Naive thymus-derived CD8-positive, alpha-beta T cell (primary cell): Measurements from ENCODE around the gene CES3. TPM values are rescaled to one million over a fixed set of nuclear protein-coding genes. Genes with fewer than 3 reads are reported as not detected.

ENCODE experiments used
- ATAC-seq, 2 donors: fragments of 150-1000 bp; cut with Tn5 transposase in 1 of 2; sonication (Bioruptor Pico), chemical (Tn5 transposase) in 1 of 2; 1 replicate in 1 of 2; 2 replicates in 1 of 2; pipeline ENCODE4 v1.10.0; 2021; ENCODE audit warnings: mild to moderate bottlenecking in 2 of 2, moderate library complexity in 2 of 2
- POLR2A ChIA-PET: fragments of 350-600 bp; sonication (Branson Sonifier 250); formaldehyde crosslinking; loops from one replicate; lab custom pipeline; 2021; ENCODE audit warnings: antibody characterized with exemption; lab: Charles Lee
- DNase-seq, 10 donors: peaks; one replicate each; pipeline versions ENCODE4 v3.0.0 to v3.0.0-alpha.2; 2020 to 2022
- H3K27ac Mint-ChIP-seq, 10 donors: one replicate each; pipeline ENCODE4 v1.8.0; 2020 to 2022; ENCODE audit warnings: mild to moderate bottlenecking in 10 of 10, mixed read lengths in 10 of 10, moderate library complexity in 4 of 10, inconsistent platforms in 1 of 10
- H3K27me3 Mint-ChIP-seq, 5 donors: one replicate each; pipeline ENCODE4 v1.8.0; 2021 to 2022; ENCODE audit warnings: mixed read lengths in 5 of 5
- H3K36me3 Mint-ChIP-seq, 3 donors: one replicate each; pipeline ENCODE4 v1.8.0; 2020 to 2022; ENCODE audit warnings: mixed read lengths in 3 of 3, mild to moderate bottlenecking in 2 of 3, inconsistent platforms in 1 of 3
- H3K4me1 Mint-ChIP-seq, 4 donors: one replicate each; pipeline ENCODE4 v1.8.0; 2021 to 2022; ENCODE audit warnings: mixed read lengths in 4 of 4
- H3K4me3 Mint-ChIP-seq, 10 donors: one replicate each; pipeline ENCODE4 v1.8.0; 2020 to 2022; ENCODE audit warnings: mild to moderate bottlenecking in 10 of 10, mixed read lengths in 10 of 10, moderate library complexity in 6 of 10, inconsistent platforms in 1 of 10
- H3K9me3 Mint-ChIP-seq, 9 donors: one replicate each; pipeline ENCODE4 v1.8.0; 2020 to 2022; ENCODE audit warnings: mixed read lengths in 9 of 9, mild to moderate bottlenecking in 3 of 9, inconsistent platforms in 1 of 9, moderate library complexity in 1 of 9
- polyA plus RNA-seq, 3 donors: library from polyadenylated mRNA; unstranded; fragments of 300-500 nt; fragmentation: Illumina TruSeq; gene quantifications; one replicate each; pipeline ENCODE4 v1.2.3, GENCODE V29; 2021
- total RNA-seq, 8 experiments: library from RNA in 2 of 8; stranded (reverse) in 2 of 8; gene quantifications; one replicate each; pipeline ENCODE4 v1.2.3 and lab custom pipeline; 2021 to 2026

CES3 gene
- total and polyA plus RNA-seq, 5 experiments from 2014 or later = 0.10 to 0.16 TPM; not detected in 3

GRCh38 chr16:66920299-66920590 lies 40.8 kb upstream of the CES3 start:
- POLR2A ChIA-PET = no interaction called here
- no peak for DNase-seq
- no peaks in the 10 kb centered on the region for H3K9me3 Mint-ChIP-seq
- H3K4me3 Mint-ChIP-seq = no peak overlapping the region
- no peak for ATAC-seq
- peaks cover 0 to 3% (median 0%) of the 10 kb centered on the region in 3 donors for H3K36me3 Mint-ChIP-seq
- peaks cover 13 to 36% (median 19%) of the 10 kb centered on the region in 5 donors for H3K27me3 Mint-ChIP-seq
- H3K4me1 Mint-ChIP-seq = peaks cover under 1 to 7% (median 1%) of the 10 kb centered on the region in 4 donors
- H3K27ac Mint-ChIP-seq = no peak overlapping the region

GRCh38 chr16:66920924-66921680 lies 40.0 kb upstream of the CES3 start:
- Mint-ChIP-seq H3K4me1 (peaks cover 2 to 15% (median 5%) of the 10 kb centered on the region in 4 donors), H3K4me3 (no peak overlapping the region), H3K27ac (no peak overlapping the region), H3K9me3 (no peaks in the 10 kb centered on the region), H3K27me3 (peaks cover 13 to 45% (median 22%) of the 10 kb centered on the region in 5 donors), H3K36me3 (peaks cover 0 to 3% (median 0%) of the 10 kb centered on the region in 3 donors)
- no peak for ATAC-seq
- DNase-seq = no peak
- POLR2A ChIA-PET = interaction anchor here (0.6 kb wide), 1 partner anchor 176 kb away, joined by 6 read pairs; no protein-coding TSS in a partner anchor

GRCh38 chr16:66921729-66922450 lies 39.2 kb upstream of the CES3 start:
- H3K9me3 Mint-ChIP-seq = no peaks in the 10 kb centered on the region
- ATAC-seq (no peak), DNase-seq (no peak)
- H3K27me3 Mint-ChIP-seq = peaks cover 13 to 47% (median 22%) of the 10 kb centered on the region in 5 donors
- H3K27ac Mint-ChIP-seq = no peak overlapping the region
- peaks cover 2 to 15% (median 5%) of the 10 kb centered on the region in 4 donors for H3K4me1 Mint-ChIP-seq
- POLR2A ChIA-PET = interaction anchor here (0.6 kb wide), 1 partner anchor 175 kb away, joined by 6 read pairs; no protein-coding TSS in a partner anchor
- H3K4me3 Mint-ChIP-seq = no peak overlapping the region
- peaks cover 0 to 3% (median 0%) of the 10 kb centered on the region in 3 donors for H3K36me3 Mint-ChIP-seq

GRCh38 chr16:66923247-66923731 lies 37.8 kb upstream of the CES3 start:
- H3K4me3 Mint-ChIP-seq = no peak overlapping the region
- H3K27me3 Mint-ChIP-seq = peaks cover 11 to 47% (median 22%) of the 10 kb centered on the region in 5 donors

GRCh38 chr16:66923866-66924265 lies 37.2 kb upstream of the CES3 start:
- H3K4me1 Mint-ChIP-seq = peaks cover 2 to 15% (median 6%) of the 10 kb centered on the region in 4 donors
- no peak overlapping the region for H3K27ac Mint-ChIP-seq
- no peaks in the 10 kb centered on the region for H3K9me3 Mint-ChIP-seq
- DNase-seq = no peak
- H3K36me3 Mint-ChIP-seq = peaks cover 0 to 3% (median 0%) of the 10 kb centered on the region in 3 donors
- POLR2A ChIA-PET = interaction anchor here (0.7 kb wide), 1 partner anchor 10 kb away, joined by 3 read pairs; no protein-coding TSS in a partner anchor
- peak overlapping the region in 1 of 10 donors; percentile 38 for H3K4me3 Mint-ChIP-seq
- no peak for ATAC-seq
- peaks cover 11 to 47% (median 22%) of the 10 kb centered on the region in 5 donors for H3K27me3 Mint-ChIP-seq

More at GRCh38 chr16:66923247-66923731, 37.8 kb upstream of the CES3 start:
- peaks cover 0 to 3% (median 0%) of the 10 kb centered on the region in 3 donors for H3K36me3 Mint-ChIP-seq
- H3K9me3 Mint-ChIP-seq = no peaks in the 10 kb centered on the region
- DNase-seq = no peak
- POLR2A ChIA-PET = no interaction called here
- no peak overlapping the region for H3K27ac Mint-ChIP-seq
- no peak for ATAC-seq
- H3K4me1 Mint-ChIP-seq = peaks cover 2 to 15% (median 5%) of the 10 kb centered on the region in 4 donors

GRCh38 chr16:66924527-66925321 lies 36.3 kb upstream of the CES3 start:
- ATAC-seq (peak; percentile 72 to 86), DNase-seq (peak in 7 of 10 donors; percentile 17 to 45 (median 30))
- Mint-ChIP-seq H3K9me3 (no peaks in the 10 kb centered on the region), H3K4me3 (peak overlapping the region in 8 of 10 donors; percentile 22 to 71 (median 59)), H3K36me3 (peaks cover 0 to 3% (median 0%) of the 10 kb centered on the region in 3 donors), H3K27me3 (peaks cover 11 to 43% (median 18%) of the 10 kb centered on the region in 5 donors), H3K27ac (peak overlapping the region in 1 of 10 donors; percentile 59), H3K4me1 (peaks cover 2 to 15% (median 6%) of the 10 kb centered on the region in 4 donors)
- POLR2A ChIA-PET = interaction anchor here (0.7 kb wide), 1 partner anchor 9 kb away, joined by 3 read pairs; no protein-coding TSS in a partner anchor

- H3K27ac Mint-ChIP-seq = peak within 1 kb of the TSS in 3 of 10 donors; percentile 41 to 59 (median 47)
- DNase-seq (peak in 1 of 10 donors; percentile 13), ATAC-seq (peak; percentile 15 to 17)
- POLR2A ChIA-PET = no interaction called here
- peak within 1 kb of the TSS; percentile 54 to 80 (median 71) for H3K4me3 Mint-ChIP-seq
- no peaks in the 10 kb centered on the region for H3K9me3 Mint-ChIP-seq
- peaks cover 2 to 15% (median 6%) of the 10 kb centered on the region in 4 donors for H3K4me1 Mint-ChIP-seq
- peaks cover 11 to 43% (median 18%) of the 10 kb centered on the region in 5 donors for H3K27me3 Mint-ChIP-seq
- peaks cover 0 to 3% (median 0%) of the 10 kb centered on the region in 3 donors for H3K36me3 Mint-ChIP-seq
These were observed 35.7 kb upstream of the CES3 start, which contains the start of gene RRAD for GRCh38 chr16:66925322-66925840. Gene RRAD, minus strand, starts transcription at chr16:66925535. Its CDS starts 356 bp downstream, at chr16:66925179.

- ATAC-seq = no peak
- no peak for DNase-seq
- Mint-ChIP-seq H3K27me3 (peaks cover 11 to 40% (median 18%) of the 10 kb centered on the region in 5 donors), H3K27ac (peak overlapping the region in 1 of 10 donors; percentile 24), H3K36me3 (peaks cover 0 to 6% (median 0%) of the 10 kb centered on the region in 3 donors), H3K4me1 (peaks cover 2 to 15% (median 6%) of the 10 kb centered on the region in 4 donors), H3K4me3 (peak overlapping the region in 7 of 10 donors; percentile 18 to 80 (median 68)), H3K9me3 (no peaks in the 10 kb centered on the region)
- POLR2A ChIA-PET = no interaction called here
These were observed 34.7 kb upstream of the CES3 start for GRCh38 chr16:66926171-66926947.

GRCh38 chr16:66926961-66927436 lies 34.1 kb upstream of the CES3 start:
- Mint-ChIP-seq H3K27me3 (peaks cover 9 to 38% (median 18%) of the 10 kb centered on the region in 5 donors), H3K9me3 (no peaks in the 10 kb centered on the region), H3K4me1 (peaks cover 4 to 19% (median 11%) of the 10 kb centered on the region in 4 donors), H3K36me3 (peaks cover 0 to 12% (median 3%) of the 10 kb centered on the region in 3 donors), H3K4me3 (no peak overlapping the region), H3K27ac (no peak overlapping the region)
- ATAC-seq (no peak), DNase-seq (no peak)
- POLR2A ChIA-PET = no interaction called here

- peaks cover 12 to 30% (median 21%) of the 10 kb centered on the region in 4 donors for H3K4me1 Mint-ChIP-seq
These were observed 33.0 kb upstream of the CES3 start for GRCh38 chr16:66927918-66928649.

More at GRCh38 chr16:66927918-66928649, 33.0 kb upstream of the CES3 start:
- H3K36me3 Mint-ChIP-seq = peaks cover 0 to 19% (median 3%) of the 10 kb centered on the region in 3 donors
- no peak for ATAC-seq
- DNase-seq = no peak
- H3K27ac Mint-ChIP-seq = peak overlapping the region in 1 of 10 donors; percentile 80
- POLR2A ChIA-PET = no interaction called here
- peak overlapping the region in 1 of 10 donors; percentile 53 for H3K4me3 Mint-ChIP-seq
- H3K27me3 Mint-ChIP-seq = peaks cover 9 to 29% (median 17%) of the 10 kb centered on the region in 5 donors
- no peaks in the 10 kb centered on the region for H3K9me3 Mint-ChIP-seq
